K562 (cell line): ENCODE data around the gene LRGUK. TPM values are rescaled to one million over a fixed set of nuclear protein-coding genes. Genes with fewer than 3 reads are reported as not detected.

Experiments
- ATAC-seq: fragments of 200-7000 bp; cut with Tn5 transposase; 3 replicates; pipeline ENCODE4 v1.9.1; 2020; ENCODE audit warnings: moderate library complexity
- BruUV-seq: library from RNA; stranded (reverse); fragments of 400-500 nt; replicated peaks from 2 replicates; lab custom pipeline; 2021; lab: Mats Ljungman, UMichigan
- CTCF ChIA-PET: fragments of 300-600 bp; formaldehyde crosslinking; extraction: SDS; loops from one replicate; lab custom pipeline; 2021; ENCODE audit warnings: low intra/inter-chr PET ratio; lab: Yijun Ruan, JAX
- POLR2A ChIA-PET: fragments of 300-600, 350-650 bp; sonication (Branson Sonifier 250); formaldehyde crosslinking; extraction: SDS; loops from one replicate; lab custom pipeline; 2021; ENCODE audit warnings: antibody characterized with exemption, inconsistent platforms; lab: Yijun Ruan, JAX
- DNase-seq, 4 experiments: peaks; one replicate each; pipeline versions ENCODE4 v3.0.0 to v3.0.0-alpha.2; 2011 to 2018; ENCODE audit warnings: low spot score in 3 of 4, mixed read lengths in 3 of 4; ENCODE audit errors: extremely low read depth in 1 of 4
- FAIRE-seq: peaks from 2 replicates; lab custom pipeline; 2011; peaks lifted over from hg19 to GRCh38; lab: Jason Lieb, UNC
- H2AFZ ChIP-seq: 2 replicates; pipeline ENCODE4 v1.6.0; 2011; ENCODE audit warnings: low read depth, low read length, control low read depth, inconsistent platforms
- H3K27ac ChIP-seq: fragments of 200-600 bp; 3 replicates; pipeline ENCODE4 v1.8.0; 2011; ENCODE audit warnings: low read depth, mild to moderate bottlenecking, control low read depth, inconsistent platforms, low read length, moderate library complexity, mixed read lengths; ENCODE audit errors: extremely low read depth
- H3K27me3 ChIP-seq, 2 experiments: fragments of 300-600 bp in 1 of 2; 2 replicates in 1 of 2; 3 replicates in 1 of 2; pipeline versions ENCODE4 v1.6.0 to v1.8.0; 2011; ENCODE audit warnings: inconsistent platforms in 2 of 2, low read length in 2 of 2, mild to moderate bottlenecking in 1 of 2, mixed read lengths in 1 of 2, moderate library complexity in 1 of 2; ENCODE audit not compliant: control insufficient read depth in 2 of 2, insufficient read depth in 2 of 2
- H3K36me3 ChIP-seq: fragments of 300-600 bp; 3 replicates; pipeline ENCODE4 v1.8.0; 2011; ENCODE audit warnings: mild to moderate bottlenecking, low read length, inconsistent platforms; ENCODE audit not compliant: control insufficient read depth, insufficient read depth
- H3K4me1 ChIP-seq, 2 experiments: fragments of 200-600 bp in 1 of 2; replicated peaks in 1 of 2; 2 replicates in 1 of 2; 3 replicates in 1 of 2; pipeline versions ENCODE4 v1.5.1 to v1.8.0; 2011; ENCODE audit warnings: inconsistent platforms in 2 of 2, low read length in 2 of 2, mild to moderate bottlenecking in 1 of 2, mixed read lengths in 1 of 2, moderate library complexity in 1 of 2; ENCODE audit not compliant: control insufficient read depth in 2 of 2, insufficient read depth in 2 of 2
- H3K4me2 ChIP-seq: 2 replicates; pipeline ENCODE4 v1.6.1; 2011; ENCODE audit warnings: low read length, control low read depth, inconsistent platforms, mixed read lengths; ENCODE audit not compliant: insufficient read depth
- H3K4me3 ChIP-seq: fragments of 200-600 bp; sonication (generic), shearing (Covaris generic); 2 replicates; pipeline ENCODE4 v1.5.1; 2016; ENCODE audit warnings: control low read depth, inconsistent platforms
- H3K79me2 ChIP-seq: fragments of 200-600 bp; 3 replicates; pipeline ENCODE4 v1.8.0; 2011; ENCODE audit warnings: low read length, inconsistent platforms; ENCODE audit not compliant: control insufficient read depth, insufficient read depth
- H3K9ac ChIP-seq, 2 experiments: 2 replicates each; pipeline versions ENCODE4 v1.6.0 to v1.6.1; 2011; ENCODE audit warnings: low read depth in 2 of 2, low read length in 2 of 2, control low read depth in 1 of 2, inconsistent platforms in 1 of 2, mild to moderate bottlenecking in 1 of 2, mixed read lengths in 1 of 2; ENCODE audit not compliant: insufficient read depth in 1 of 2
- H3K9me1 ChIP-seq: one replicate; pipeline ENCODE4 v1.6.0; 2011; ENCODE audit warnings: inconsistent platforms, mild to moderate bottlenecking, low read length, moderate library complexity; ENCODE audit not compliant: control insufficient read depth, insufficient read depth
- H3K9me3 ChIP-seq: replicated peaks from 2 replicates; pipeline ENCODE4 v1.5.1; 2011; ENCODE audit warnings: low read depth, low read length, inconsistent platforms; ENCODE audit not compliant: control insufficient read depth, insufficient read depth
- H4K20me1 ChIP-seq: replicated peaks from 2 replicates; pipeline ENCODE4 v1.6.1; 2011; ENCODE audit warnings: low read length, inconsistent platforms, mixed read lengths; ENCODE audit not compliant: control insufficient read depth, insufficient read depth
- CC2D1A ChIP-seq: fragments of 450-650 bp; IDR thresholded peaks from 2 replicates; pipeline ENCODE4 v1.6.1; 2017; ENCODE audit warnings: mild to moderate bottlenecking
- CHAMP1 ChIP-seq: fragments of 450-650 bp; IDR thresholded peaks from 2 replicates; pipeline ENCODE4 v1.6.1; 2016; ENCODE audit warnings: mild to moderate bottlenecking
- CREBBP ChIP-seq: IDR thresholded peaks from one replicate; pipeline ENCODE4 v1.6.1; 2012; ENCODE audit warnings: low read depth, mild to moderate bottlenecking, control low read depth, inconsistent platforms, low read length
- FOXK1 ChIP-seq: sonication (generic); formaldehyde crosslinking; IDR thresholded peaks from 2 replicates; pipeline ENCODE4 v1.8.0; 2022; ENCODE audit warnings: missing genetic modification reagents, mild to moderate bottlenecking, borderline replicate concordance
- GABPB1 ChIP-seq: sonication (generic); formaldehyde crosslinking; IDR thresholded peaks from 2 replicates; pipeline ENCODE4 v1.8.0; 2022; ENCODE audit warnings: mild to moderate bottlenecking, missing genetic modification reagents
- KLF1 ChIP-seq: fragments of 450-650 bp; IDR thresholded peaks from 2 replicates; pipeline ENCODE4 v1.6.1; 2016; ENCODE audit warnings: missing genetic modification characterization, missing compliant biosample characterization
- NFE2L1 ChIP-seq: fragments of 450-650 bp; IDR thresholded peaks from 2 replicates; pipeline ENCODE4 v1.6.1; 2016; ENCODE audit warnings: missing genetic modification characterization, low read depth, mild to moderate bottlenecking, missing compliant biosample characterization, moderate library complexity, borderline replicate concordance
- TFAP4 ChIP-seq: sonication (generic); formaldehyde crosslinking; IDR thresholded peaks from 2 replicates; pipeline ENCODE4 v1.8.0; 2022; ENCODE audit warnings: missing genetic modification reagents, mild to moderate bottlenecking, moderate library complexity, borderline replicate concordance
- THRAP3 ChIP-seq: fragments of 450-650 bp; IDR thresholded peaks from 2 replicates; pipeline ENCODE4 v1.6.1; 2016; ENCODE audit warnings: mild to moderate bottlenecking, inconsistent platforms, borderline replicate concordance
- ZFP36 ChIP-seq: fragments of 150-350 bp; IDR thresholded peaks from 2 replicates; pipeline ENCODE4 v1.6.1; 2018; ENCODE audit warnings: low read length, low read depth; ENCODE audit not compliant: partially characterized antibody
- ZNF583 ChIP-seq: fragments of 250-450 bp; sonication (Bioruptor Pico); IDR thresholded peaks from 2 replicates; pipeline ENCODE4 v1.4.0; 2020
- WGBS: fragments of 100-300 bp; shearing (Covaris generic); methylation state at CpG from one replicate; pipeline ENCODE4 v1.1.6; 2016; ENCODE audit warnings: low coverage, mixed read lengths; ENCODE audit not compliant: insufficient coverage; ENCODE audit errors: missing lambda C conversion rate; 5-methylcytosine and 5-hydroxymethylcytosine counted together
- in situ Hi-C: fragments of 300-500 bp; cut with MboI; formaldehyde crosslinking; loops from 4 replicates; pipeline ENCODE4 v1.15.0; 2018; ENCODE audit warnings: inconsistent platforms, mixed read lengths
- intact Hi-C: fragments of 100-400 bp; cut with micrococcal nuclease; formaldehyde crosslinking; loops from 2 replicates; pipeline ENCODE4 v1.14.2; 2022
- polyA plus RNA-seq, 8 experiments: library from polyadenylated mRNA; depleted of rRNA in 4 of 8; stranded (reverse) in 5 of 8; unstranded in 3 of 8; fragments of >200 nt; fragmentation: Nextera tagmentation in 2 of 8; fragmentation: Illumina TruSeq in 1 of 8; extraction: Ambion mirVana in 2 of 8; extraction: Trizol in 1 of 8; gene quantifications; 2 replicates each; pipeline versions ENCODE4 v1.2.1 to v1.2.3, GENCODE V29; 2011 to 2014; ENCODE audit warnings: inconsistent platforms in 1 of 8, missing spikeins in 1 of 8
- total RNA-seq, 7 experiments: library from RNA; depleted of rRNA in 6 of 7; stranded (reverse); fragments of >200 nt in 6 of 7; fragmentation: Illumina TruSeq in 2 of 7; extraction: Trizol in 2 of 7; gene quantifications; 2 replicates each; pipeline versions ENCODE4 v1.2.1 to v1.2.3, GENCODE V29; 2011 to 2021; ENCODE audit warnings: low replicate concordance in 1 of 7

LRGUK gene
- total and polyA plus RNA-seq, 9 of the 15 experiments (the other 6 are each of a cell fraction or from before 2014, with no cell fraction given): 0.04 to 0.33 (median 0.18) TPM

GRCh38 chr7:134246761-134247160 is 119.6 kb downstream of the LRGUK start:
- intact Hi-C loops (no loop called here), in situ Hi-C loops (no loop called here)
- TF ChIP-seq KLF1 (tag): no peak
- TF ChIP-seq ZFP36: no peak
- TF ChIP-seq THRAP3: no peak
- no peak for TF ChIP-seq TFAP4 (CRISPR knock-in tag)
- no peak for TF ChIP-seq ZNF583 (CRISPR knock-in tag)
- no peak for TF ChIP-seq CHAMP1
- TF ChIP-seq CREBBP: no peak
- TF ChIP-seq GABPB1: no peak
- TF ChIP-seq NFE2L1 (tag): no peak
- TF ChIP-seq FOXK1 (CRISPR knock-in tag): no peak
- TF ChIP-seq CC2D1A: no peak
- Histone ChIP-seq H3K27ac (no peak overlapping the region), H3K4me2 (no peak overlapping the region), H3K27me3 (peaks cover 0 to 2% of the 10 kb centered on the region in 2 experiments; a peak in 1 of 5 replicates), H3K4me3 (no peak overlapping the region), H2AFZ (no peak overlapping the region), H3K36me3 (no peaks in the 10 kb centered on the region), H3K9ac (no peak overlapping the region), H3K9me1 (no peaks in the 10 kb centered on the region), H3K9me3 (no peaks in the 10 kb centered on the region), H3K79me2 (no peaks in the 10 kb centered on the region), H3K4me1 (no peaks in the 10 kb centered on the region), H4K20me1 (no peaks in the 10 kb centered on the region)
- no TSS peak for BruUV-seq
- ATAC-seq (no peak), FAIRE-seq (no peak), DNase-seq (no peak)
- WGBS: 4% methylated on average over 2 of the region's 2 CpGs
- ChIA-PET CTCF (no interaction called here), POLR2A (no interaction called here)
